HT1080 (cell line): ENCODE results near the gene SERBP1. TPM values are rescaled to one million over a fixed set of nuclear protein-coding genes. Genes with fewer than 3 reads are reported as not detected.

ENCODE experiments used
- DNase-seq: peaks from one replicate; pipeline ENCODE4 v3.0.0-alpha.2; 2015; ENCODE audit warnings: low read depth
- small RNA-seq: library from RNA; depleted of rRNA; stranded (forward); fragments of <200 nt; gene quantifications from one replicate; pipeline ENCODE3, GENCODE V24; 2014
- total RNA-seq: library from RNA; depleted of rRNA; stranded (reverse); fragments of >200 nt; shearing (Covaris generic); gene quantifications from 2 replicates; pipeline ENCODE4 v1.2.3, GENCODE V29; 2014; rRNA removed

SERBP1 gene
- total RNA-seq, 1 experiment from 2014 or later: 506 TPM

DNA sequence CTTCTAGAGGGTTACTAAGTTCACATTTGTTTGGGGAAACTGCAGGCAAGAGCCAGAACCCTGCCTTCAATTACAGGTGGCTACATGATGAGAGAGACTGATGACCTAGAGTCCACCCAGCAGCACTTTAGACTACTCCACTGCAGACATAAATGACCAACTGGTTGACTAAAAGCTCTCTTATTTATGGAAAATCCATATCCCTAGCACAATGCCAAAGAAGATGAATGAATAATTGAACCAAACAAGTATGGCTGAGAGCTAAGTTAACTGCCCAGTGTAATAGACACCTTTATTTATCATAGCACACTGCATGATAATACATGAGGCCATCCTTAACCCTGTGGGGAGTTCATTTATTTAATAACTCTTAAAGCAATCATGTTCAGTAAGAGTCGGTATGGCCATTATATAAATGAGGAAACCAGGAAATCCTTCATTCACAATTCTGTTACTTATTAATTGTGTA is 62.1 kb downstream of the SERBP1 start:
- DNase-seq: no peak

GRCh38 chr1:67367370-67368045 is 62.7 kb downstream of the SERBP1 start:
- no peak for DNase-seq

DNA sequence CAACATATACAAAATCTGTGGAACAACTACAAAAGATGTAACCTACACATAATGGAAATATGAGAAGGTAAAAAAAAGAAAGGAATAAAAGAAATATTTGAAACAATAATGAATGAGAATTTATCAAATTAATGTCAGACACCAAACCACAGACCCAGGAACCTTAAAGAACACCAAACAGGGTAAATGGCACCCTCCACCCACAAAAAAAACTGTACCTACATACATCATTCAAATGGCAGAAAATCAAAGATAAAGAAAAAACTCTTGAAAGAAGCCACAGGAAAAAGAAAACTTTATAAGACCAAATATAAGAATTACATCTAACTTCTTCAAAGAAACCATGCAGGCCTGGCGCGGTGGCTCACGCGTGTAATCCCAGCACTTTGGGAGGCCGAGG is 68.6 kb downstream of the SERBP1 start:
- no peak for DNase-seq

DNA sequence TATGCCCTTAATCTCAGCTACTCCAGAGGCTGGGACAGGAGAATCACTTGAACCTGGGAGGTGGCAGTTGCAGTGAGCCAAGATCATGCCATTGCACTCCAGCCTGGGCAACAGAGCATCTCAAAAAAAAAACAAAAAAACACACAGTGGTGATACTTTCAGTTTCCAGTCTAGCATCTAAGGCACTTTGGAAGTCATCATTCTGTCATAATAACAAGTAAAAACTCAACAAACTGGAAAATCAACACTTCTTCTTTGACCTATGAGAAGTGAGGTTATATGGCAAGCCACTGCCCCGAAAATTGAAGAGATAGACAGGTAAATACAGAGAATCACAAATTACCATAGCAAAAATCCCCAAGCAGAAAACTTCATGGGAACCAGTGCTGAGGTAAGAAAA is 70.6 kb downstream of the SERBP1 start:
- DNase-seq: no peak

Small RNA genes lying within 50 kb of the gene (small RNA-seq; reads per million reads assigned to genes)
- gene RNU6-387P: not detected

Other genes starting within 250 kb of the SERBP1 start
- gene IL12RB2, start 122.5 kb downstream of the SERBP1 start, total RNA-seq: not detected in 2 replicates